ENCODE data around the gene ARL5A.
A peak's percentile ranks its signal among the peaks of the same experiment; 100 is the strongest.

DNA sequence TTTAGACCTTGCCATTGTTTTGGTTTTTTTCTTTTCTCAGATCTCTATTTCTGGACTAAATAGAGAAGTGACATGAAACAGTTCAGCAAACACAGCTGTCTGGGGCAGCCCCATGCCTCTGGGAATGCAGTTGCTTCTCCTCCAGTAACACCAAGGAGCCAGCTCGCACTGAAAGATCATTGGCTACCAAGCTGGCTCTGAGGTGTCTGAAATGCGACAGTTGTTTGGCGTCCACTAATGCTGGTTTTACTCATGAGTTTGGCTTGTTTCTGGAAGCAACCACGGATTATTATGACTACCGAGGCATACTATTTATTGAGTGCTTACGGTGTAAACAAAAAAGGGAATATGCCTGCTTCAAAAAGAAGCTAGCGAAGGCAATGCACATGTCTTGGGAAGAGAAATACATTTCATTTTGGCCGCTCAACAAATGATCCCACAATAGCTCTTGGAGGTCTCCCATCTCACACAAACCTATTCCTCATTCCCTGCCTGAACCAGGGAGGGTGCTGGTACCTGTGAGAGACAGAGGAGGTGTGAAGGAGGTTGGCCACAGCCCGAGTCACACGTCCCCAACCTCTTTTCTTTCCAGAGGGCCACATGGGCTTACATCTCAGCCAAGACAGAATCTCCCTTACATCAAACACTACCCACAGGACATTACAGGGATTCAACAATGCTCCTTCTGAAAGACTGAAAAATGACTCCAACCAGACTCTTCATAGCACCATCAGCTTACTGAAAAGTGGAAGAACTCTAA is 56.4 kb downstream of the ARL5A start:
- TF ChIP-seq POLR2A (IDR thresholded peaks at IDR 0.05) (no peak), POLR2AphosphoS5 (IDR thresholded peaks at IDR 0.05) (peak; percentile 80 to 87), EP300 (IDR thresholded peaks at IDR 0.05) (peak in 2 of 4 donors; percentile 53 to 64)
- TF ChIP-seq, protein P1, sequence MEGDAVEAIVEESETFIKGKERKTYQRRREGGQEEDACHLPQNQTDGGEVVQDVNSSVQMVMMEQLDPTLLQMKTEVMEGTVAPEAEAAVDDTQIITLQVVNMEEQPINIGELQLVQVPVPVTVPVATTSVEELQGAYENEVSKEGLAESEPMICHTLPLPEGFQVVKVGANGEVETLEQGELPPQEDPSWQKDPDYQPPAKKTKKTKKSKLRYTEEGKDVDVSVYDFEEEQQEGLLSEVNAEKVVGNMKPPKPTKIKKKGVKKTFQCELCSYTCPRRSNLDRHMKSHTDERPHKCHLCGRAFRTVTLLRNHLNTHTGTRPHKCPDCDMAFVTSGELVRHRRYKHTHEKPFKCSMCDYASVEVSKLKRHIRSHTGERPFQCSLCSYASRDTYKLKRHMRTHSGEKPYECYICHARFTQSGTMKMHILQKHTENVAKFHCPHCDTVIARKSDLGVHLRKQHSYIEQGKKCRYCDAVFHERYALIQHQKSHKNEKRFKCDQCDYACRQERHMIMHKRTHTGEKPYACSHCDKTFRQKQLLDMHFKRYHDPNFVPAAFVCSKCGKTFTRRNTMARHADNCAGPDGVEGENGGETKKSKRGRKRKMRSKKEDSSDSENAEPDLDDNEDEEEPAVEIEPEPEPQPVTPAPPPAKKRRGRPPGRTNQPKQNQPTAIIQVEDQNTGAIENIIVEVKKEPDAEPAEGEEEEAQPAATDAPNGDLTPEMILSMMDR (IDR thresholded peaks at IDR 0.05), result no peak

Measured in upper lobe of left lung (tissue), 4 donors.